Measurements from ENCODE around the gene PSMD6.
A peak's percentile ranks its signal among the peaks of the same experiment; 100 is the strongest.

DNA sequence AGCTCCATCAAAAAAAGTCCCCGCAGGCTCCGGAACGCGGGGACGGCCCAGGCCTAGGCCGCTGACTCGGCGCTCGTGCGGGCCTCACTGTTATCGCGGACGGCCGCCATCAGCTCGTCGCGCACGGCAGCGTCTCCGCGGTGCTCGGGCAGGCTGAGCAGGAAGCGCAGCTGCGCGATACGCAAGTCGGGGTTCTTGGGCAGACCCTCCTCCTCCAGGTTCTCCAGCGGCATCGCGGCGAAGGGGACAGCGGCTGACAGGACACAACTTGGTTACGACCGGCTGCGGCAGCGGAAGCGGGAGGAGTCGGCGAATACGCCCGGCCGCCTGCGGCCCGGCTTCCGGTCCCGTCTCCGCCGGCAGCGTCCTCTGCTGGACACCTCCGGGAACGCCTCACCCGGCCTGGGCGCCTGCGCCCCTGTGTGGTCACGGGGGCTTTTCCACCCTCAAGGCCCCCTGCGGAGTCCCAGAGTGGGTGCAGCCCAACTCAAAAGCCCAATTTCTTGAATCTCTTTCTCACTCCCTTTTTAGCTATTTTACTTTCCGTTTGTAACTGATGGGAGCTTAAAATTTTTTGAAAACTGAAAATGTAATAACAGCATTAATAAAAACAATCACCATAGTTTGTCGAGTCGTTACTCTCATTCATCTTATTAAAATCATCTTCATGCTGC, at the start of gene PSMD6:
- no peak for TF ChIP-seq EP300 (IDR thresholded peaks at IDR 0.05)
- TF ChIP-seq, protein P1, sequence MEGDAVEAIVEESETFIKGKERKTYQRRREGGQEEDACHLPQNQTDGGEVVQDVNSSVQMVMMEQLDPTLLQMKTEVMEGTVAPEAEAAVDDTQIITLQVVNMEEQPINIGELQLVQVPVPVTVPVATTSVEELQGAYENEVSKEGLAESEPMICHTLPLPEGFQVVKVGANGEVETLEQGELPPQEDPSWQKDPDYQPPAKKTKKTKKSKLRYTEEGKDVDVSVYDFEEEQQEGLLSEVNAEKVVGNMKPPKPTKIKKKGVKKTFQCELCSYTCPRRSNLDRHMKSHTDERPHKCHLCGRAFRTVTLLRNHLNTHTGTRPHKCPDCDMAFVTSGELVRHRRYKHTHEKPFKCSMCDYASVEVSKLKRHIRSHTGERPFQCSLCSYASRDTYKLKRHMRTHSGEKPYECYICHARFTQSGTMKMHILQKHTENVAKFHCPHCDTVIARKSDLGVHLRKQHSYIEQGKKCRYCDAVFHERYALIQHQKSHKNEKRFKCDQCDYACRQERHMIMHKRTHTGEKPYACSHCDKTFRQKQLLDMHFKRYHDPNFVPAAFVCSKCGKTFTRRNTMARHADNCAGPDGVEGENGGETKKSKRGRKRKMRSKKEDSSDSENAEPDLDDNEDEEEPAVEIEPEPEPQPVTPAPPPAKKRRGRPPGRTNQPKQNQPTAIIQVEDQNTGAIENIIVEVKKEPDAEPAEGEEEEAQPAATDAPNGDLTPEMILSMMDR (IDR thresholded peaks at IDR 0.05), result peak; percentile 95 to 100 (median 98)
